H54 (cell line): Measurements from ENCODE around the gene UBAC1.

Experiments used
- DNase-seq: peaks from one replicate; pipeline ENCODE4 v3.0.0; 2011; ENCODE audit warnings: low spot score, mixed read lengths; ENCODE audit not compliant: insufficient read length
- FAIRE-seq: peaks from 3 replicates; lab custom pipeline; 2011; peaks lifted over from hg19 to GRCh38; lab: Jason Lieb, UNC
- POLR2A ChIP-seq: IDR thresholded peaks from 2 replicates; pipeline ENCODE4 v1.6.1; 2011; ENCODE audit warnings: low read depth, mild to moderate bottlenecking, low read length

UBAC1 gene

DNA sequence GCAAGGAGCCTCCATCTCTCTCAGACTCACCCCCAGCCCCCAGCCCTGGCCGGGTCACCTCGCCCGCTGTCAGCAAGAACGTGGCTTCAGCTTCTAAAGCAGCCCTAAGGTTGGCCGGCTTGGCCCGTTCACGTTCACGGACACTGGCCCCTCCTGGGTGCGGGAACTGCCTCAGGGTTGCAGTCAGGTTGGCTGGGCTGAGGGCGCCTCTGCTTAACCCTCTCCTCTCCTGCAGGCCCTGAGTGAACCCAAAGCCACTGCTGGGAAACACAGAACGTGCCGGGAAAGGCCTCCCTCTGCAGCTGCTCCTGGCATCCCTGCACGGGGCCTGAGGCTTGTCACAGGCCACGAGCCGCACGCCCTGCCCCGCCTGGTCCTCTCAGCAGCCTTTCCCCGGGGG, 40.1 kb upstream of the UBAC1 start:
- FAIRE-seq (no peak), DNase-seq (no peak)
- TF ChIP-seq POLR2A = no peak

GRCh38 chr9:135998410-135999071, 37.4 kb upstream of the UBAC1 start:
- no peak for FAIRE-seq
- DNase-seq = no peak

GRCh38 chr9:135998016-135998380, 36.8 kb upstream of the UBAC1 start:
- FAIRE-seq (no peak), DNase-seq (no peak)
- no peak for TF ChIP-seq POLR2A

More at GRCh38 chr9:135998410-135999071, 37.4 kb upstream of the UBAC1 start:
- TF ChIP-seq POLR2A = no peak

- DNase-seq = no peak
- FAIRE-seq = no peak
- no peak for TF ChIP-seq POLR2A
Measured at GRCh38 chr9:135997090-135998015, 36.2 kb upstream of the UBAC1 start.

DNA sequence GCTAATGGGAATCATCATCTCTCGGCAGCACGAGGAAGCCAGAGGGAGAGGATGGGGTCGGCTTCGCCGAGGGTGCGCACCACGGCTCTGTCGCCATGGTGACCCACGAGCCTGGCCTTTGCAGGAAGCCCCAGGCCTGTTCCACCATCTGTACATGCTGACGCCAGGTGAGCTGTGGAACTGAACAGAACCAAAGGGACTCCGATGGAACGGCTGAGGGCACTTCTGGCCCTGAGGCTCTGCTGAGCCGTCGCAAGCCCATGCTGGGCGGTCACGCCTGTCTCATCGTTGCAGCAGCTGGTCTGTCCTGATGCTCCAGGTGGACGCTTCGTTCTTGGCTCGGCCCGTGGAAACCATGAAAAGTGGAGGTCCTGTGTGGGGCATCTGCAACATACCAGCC, 34.6 kb upstream of the UBAC1 start:
- FAIRE-seq = no peak

GRCh38 chr9:135994501-135995192, 33.5 kb upstream of the UBAC1 start:
- no peak for TF ChIP-seq POLR2A
- FAIRE-seq (no peak), DNase-seq (no peak)

More for the DNA sequence above, 34.6 kb upstream of the UBAC1 start:
- DNase-seq = no peak
- TF ChIP-seq POLR2A = no peak

DNA sequence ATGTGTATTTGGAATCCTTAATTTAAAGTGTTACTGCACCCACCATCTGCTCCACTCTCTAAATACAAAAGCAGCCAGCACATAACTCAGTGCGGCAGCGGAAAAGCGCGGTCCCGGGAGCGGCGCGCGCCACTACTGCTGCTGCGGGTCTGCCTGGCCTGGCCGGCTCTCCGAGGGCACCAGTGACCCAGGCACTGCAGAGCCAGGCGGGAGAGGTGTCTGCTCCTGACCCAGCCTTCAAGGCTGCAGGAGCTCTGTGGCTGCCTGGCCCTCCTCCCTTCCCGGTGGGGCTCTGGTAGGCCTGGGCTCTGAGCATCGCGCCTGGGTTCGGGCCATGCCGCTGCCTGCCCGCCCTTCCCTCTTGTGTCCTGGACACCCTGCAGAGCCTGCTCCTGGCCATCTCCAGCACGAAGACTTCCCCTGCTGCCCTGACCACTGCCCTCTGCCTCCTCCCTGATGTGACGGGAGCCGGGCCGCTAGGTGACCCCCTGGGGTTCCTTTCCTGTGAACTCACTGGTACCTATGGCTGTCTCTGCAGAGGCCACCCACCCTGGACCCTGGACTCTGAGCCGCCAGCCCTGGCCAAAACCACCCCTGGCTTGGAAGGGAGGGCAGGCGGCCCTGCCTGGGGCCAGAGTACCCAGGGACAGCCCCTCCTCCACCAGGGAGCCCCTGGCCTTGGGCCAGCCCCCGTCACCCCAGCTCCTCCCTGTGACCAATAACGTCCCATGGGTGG, 32.8 kb upstream of the UBAC1 start:
- DNase-seq = no peak
- FAIRE-seq = no peak

DNA sequence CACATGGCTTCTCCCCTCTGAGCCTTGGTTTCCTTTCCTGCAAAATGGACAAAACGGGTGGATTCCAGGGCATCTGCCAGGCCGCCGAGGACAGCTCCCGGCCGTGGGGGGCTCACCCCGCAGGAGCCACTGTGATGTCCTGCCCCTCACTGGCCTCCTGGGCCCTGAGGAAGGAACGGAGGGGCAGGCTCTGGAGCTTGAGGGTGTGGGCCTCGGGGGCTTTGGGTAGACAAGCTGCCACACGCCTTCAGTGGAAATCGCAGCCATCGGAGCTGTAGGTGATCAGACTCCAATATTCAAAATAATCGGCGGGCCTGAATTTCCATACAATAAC, 32.2 kb upstream of the UBAC1 start:
- no peak for FAIRE-seq
- DNase-seq = no peak
- TF ChIP-seq POLR2A = no peak

More for the DNA sequence above, 32.8 kb upstream of the UBAC1 start:
- TF ChIP-seq POLR2A = no peak

- DNase-seq (peak; percentile 92), FAIRE-seq (peak; percentile 95)
- peak; percentile 10; the same call in 1 of the 2 replicates for TF ChIP-seq POLR2A
Measured at GRCh38 chr9:135992486-135993408, 31.6 kb upstream of the UBAC1 start.

DNA sequence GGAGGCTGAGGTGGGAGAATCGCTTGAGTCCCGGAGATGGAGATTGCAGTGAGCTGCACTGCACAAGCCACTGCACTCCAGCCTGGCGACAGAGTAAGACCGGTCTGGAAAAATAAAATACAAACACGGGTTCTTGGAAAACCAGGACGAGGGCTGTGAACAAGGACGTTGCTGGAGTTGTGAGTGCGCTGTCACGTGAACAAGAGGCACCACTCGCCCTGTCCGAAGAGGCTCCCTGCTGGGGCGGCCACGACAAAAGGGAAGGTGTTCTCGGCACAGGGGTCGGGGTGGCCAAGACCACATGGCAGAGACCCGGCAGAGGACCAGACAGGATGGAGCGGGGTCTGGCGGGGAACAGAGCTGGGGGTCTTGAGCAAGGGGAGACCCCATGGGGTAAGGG, 30.6 kb upstream of the UBAC1 start:
- FAIRE-seq = no peak
- TF ChIP-seq POLR2A = no peak

GRCh38 chr9:135990468-135991429, 29.6 kb upstream of the UBAC1 start:
- peak; percentile 63 for DNase-seq
- no peak for FAIRE-seq
- TF ChIP-seq POLR2A = no peak

More for the DNA sequence above, 30.6 kb upstream of the UBAC1 start:
- no peak for DNase-seq
